Activated T-cell treated with anti-CD3 and anti-CD28 coated beads for 1 hour (primary cell): ENCODE data around the gene DHX34.
"Not testable (repeated sequence)": the region's sequence is repeated elsewhere in the genome, so short reads cannot be mapped to it uniquely, and the experiment has no call there.

Source experiments
- DNase-seq: peaks from one replicate; pipeline ENCODE4 v3.0.0-alpha.2; 2020; ENCODE audit warnings: low read depth

The DHX34 gene

DNA sequence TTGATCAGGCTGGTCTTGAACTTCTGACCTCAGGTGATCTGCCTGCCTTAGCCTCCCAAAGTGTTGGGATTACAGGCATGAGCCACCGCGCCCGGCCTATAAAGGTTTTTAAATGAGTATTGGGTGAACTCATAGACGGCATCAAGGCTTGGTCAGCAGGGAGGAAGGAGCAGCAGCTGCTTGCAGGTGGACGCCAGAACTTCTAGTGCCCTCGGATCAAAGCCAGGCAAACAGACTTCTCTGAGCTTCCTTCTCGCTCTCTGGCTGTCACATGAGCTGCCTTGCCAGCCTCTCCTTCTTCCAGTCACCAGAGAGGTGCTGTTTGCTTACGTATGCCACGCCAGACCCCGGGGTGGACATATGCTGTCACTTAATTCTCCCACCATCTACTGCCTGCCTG is 16.3 kb downstream of the DHX34 start:
- not testable (repeated sequence) for DNase-seq

DNA sequence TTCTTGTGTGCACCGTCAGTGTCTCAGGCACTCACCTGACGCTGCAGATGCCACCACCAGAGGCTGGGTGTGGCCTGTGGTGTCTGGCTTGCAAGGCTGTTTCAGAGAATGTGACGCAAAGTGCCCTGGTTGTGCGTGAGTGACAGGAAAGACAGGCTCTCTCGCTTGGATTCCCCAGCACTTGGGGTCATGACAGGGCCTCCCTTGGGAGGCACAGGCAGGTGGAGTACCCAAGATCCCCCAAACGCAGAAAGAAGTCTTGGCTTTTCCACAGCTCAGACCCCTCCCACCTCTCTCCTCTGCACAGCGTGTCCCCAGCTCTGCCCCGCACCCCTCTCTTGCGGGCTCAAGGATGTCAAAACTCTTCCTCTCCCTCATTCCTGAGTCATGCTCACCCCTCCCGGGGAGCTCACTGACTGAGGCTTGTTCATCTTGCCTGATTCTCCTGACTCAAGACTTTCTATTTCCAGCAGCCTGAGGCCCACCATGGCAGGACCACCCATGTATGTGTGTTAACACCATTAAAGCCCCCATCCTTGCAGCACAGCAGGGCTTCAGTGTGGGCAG is 21.0 kb downstream of the DHX34 start:
- DNase-seq, result no peak

GRCh38 chr19:47371261-47371660 is 22.1 kb downstream of the DHX34 start:
- no peak for DNase-seq

- no peak for DNase-seq
These were observed 23.5 kb downstream of the DHX34 start for GRCh38 chr19:47372603-47373002.

DNA sequence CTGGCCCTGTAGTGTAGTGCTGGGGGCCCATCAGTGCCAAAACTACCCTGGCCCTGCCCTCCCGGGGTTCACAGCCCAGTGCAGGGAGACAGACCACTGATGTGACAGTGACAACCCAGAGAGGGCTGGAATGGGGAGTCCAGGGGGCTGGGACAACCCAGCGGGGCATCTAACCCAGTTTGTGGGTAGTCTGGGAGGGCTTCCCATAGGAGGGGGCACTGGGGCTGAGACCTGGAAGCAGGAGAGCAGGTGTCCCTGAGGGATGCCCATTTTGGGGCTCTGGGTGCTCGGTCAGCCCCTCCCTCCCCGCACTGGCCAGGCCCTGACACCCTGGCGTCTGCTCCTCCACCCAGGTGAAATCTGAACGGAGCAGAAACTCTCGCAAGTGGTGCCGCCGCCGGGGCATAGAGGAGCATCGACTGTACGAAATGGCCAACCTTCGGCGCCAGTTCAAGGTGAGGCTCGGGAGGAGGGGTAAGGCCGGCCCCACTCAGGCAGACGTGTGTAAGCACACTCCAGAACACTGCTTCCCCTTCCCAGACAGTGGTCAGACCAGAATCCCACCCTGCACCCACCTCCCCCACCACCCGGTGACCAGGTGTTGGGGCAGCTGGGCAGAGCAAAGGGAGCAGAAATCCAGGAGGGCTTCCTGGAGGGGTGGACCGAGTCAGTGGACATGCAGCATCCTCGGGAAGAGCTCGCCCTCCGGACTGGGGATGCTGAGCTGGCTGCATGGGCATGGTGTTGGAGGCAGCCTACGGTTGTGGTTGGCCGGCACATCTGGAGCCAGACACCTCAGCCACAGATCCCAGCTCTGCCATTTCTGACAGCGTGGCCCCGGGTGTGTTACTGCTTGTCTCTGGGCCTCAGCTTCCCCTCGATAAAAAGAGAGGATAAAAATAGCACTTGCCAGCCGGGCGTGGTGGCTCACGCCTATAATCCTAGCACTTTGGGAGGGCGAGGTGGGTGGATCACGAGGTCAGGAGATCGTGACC is 24.4 kb downstream of the DHX34 start:
- no peak for DNase-seq

GRCh38 chr19:47374876-47375693 is 26.0 kb downstream of the DHX34 start:
- DNase-seq, result no peak

DNA sequence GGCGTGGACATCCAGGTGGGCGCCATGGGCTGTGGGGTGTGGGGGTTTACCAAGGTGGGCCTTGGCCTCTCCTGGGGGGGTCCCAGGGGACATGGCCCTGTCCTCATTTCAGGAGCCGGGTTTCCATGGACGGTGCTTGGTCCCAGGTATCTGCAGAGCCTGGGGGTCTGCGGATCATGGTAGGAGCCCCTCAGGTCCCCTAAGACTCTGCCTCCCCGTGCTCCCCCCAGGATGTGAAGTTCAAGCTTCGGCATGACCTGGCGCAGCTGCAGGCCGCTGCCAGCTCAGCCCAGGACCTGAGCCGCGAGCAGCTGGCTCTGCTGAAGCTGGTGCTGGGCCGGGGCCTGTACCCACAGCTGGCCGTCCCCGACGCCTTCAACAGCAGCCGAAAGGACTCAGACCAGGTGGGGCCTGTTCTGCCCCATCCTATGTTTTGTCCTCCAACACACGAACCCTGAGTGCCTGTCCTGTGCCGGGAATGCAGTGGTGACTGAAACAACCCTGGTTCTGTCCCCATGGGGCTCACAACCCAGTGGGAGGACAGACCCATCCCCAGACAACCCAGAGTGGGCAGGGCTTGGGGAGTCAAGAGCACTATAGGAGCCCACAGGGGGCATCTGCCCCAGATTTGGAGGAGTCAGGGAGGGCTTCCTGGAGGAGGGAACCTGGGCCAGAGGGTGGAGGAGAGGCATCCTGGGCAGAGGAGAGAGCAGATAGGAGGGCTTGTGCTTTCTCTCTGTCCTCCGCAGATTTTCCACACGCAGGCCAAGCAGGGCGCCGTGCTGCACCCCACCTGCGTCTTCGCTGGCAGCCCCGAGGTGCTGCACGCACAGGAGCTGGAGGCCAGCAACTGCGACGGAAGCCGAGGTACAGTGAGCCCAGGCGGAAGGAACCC is 26.8 kb downstream of the DHX34 start:
- no peak for DNase-seq

- no peak for DNase-seq
These were observed 27.6 kb downstream of the DHX34 start for GRCh38 chr19:47376589-47377144.

DNA sequence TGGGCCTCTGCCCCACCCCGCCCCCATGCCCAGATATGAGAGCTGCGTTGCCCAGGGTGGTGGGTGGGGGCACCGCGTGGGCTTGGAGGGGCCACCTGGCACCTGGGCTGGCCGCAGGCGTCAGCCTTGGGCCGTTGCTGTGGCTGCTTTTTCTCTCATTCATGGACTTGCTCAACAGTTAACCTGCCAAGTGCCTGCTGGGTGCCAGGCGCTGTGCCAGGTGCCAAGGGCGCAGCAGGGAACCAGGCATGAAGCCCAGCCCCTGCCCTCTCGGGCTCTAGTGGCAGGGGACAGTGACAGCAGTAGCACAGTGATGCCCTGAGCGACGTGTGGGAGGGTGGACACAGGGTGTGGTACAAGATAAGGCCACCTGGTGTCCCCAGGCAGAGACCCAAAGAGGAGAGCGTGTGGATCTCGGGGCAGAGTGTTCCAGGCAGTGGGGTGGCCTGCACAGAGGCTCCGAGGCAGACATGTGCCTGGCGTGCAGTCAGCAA is 28.1 kb downstream of the DHX34 start:
- no peak for DNase-seq

DNA sequence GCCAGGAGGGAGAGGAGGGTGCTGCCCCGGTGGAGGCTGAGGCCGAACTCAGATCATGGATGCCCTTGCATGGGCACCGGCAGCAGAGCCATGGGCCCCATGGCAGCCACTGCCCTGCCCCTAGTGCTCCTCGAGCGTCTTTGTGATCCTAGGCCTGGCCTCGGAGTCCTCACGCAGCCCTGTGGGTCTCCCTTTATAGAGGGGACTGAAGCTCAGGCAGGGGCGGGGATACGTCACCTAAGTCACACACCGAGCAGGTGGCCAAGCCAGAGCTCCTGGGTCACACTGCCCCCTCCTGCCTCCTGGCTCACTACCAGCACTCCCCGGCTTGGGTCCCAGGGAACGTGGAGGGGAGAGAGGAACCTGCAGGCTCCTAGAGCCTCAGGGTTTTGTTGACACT is 28.7 kb downstream of the DHX34 start:
- no peak for DNase-seq

GRCh38 chr19:47378246-47378645 is 29.1 kb downstream of the DHX34 start:
- DNase-seq, result no peak

GRCh38 chr19:47379381-47379938 is 30.3 kb downstream of the DHX34 start:
- no peak for DNase-seq

DNA sequence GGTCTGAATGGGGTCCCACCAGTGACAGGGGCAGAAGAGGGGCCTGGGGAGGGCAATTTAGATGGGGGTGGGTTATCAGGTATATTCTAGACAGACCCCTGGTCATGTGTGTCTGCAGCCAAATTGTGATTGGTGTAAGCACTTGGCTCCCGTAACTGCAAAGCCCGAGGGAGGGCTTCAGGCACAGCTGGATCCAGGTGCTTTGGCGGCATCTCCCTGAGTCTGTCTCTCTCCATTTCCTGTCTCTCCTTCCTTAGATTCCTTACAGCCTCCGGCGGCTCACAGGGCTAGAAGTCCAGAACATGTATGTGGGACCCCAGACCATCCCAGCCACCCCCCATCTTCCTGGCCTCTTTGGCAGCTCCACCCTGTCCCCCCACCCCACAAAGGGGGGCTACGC is 31.4 kb downstream of the DHX34 start:
- no peak for DNase-seq

- no peak for DNase-seq
These were observed 32.0 kb downstream of the DHX34 start for GRCh38 chr19:47381121-47381520.

DNA sequence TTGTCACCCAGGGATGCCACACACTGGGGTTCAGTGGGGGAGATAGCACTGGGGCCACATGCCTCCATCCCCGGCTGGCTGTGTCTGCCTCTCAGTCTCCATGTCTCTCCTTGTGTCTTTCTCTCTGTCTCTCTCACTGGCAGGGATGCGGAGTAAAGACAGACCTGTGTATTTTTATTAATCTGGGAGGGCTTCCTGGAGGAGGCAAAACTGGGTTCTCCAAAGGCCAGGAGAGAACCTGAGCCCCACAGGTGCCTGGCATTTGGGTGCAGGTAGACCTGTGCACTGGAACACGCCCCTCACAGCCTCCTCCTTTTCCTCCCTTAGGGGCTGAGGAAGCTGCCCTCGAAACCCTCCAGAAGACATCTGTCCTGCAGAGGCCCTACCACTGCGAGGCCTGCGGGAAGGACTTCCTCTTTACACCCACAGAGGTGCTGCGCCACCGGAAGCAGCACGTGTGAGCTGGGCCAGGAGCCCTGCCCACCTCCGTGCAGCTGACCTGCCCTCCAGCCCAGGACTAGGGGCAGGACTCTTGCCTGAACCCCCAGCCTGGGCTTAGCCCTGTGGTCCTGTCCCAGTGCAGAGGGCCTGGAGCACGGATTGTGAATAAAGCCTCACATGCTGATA is 32.7 kb downstream of the DHX34 start:
- DNase-seq, result no peak

DNA sequence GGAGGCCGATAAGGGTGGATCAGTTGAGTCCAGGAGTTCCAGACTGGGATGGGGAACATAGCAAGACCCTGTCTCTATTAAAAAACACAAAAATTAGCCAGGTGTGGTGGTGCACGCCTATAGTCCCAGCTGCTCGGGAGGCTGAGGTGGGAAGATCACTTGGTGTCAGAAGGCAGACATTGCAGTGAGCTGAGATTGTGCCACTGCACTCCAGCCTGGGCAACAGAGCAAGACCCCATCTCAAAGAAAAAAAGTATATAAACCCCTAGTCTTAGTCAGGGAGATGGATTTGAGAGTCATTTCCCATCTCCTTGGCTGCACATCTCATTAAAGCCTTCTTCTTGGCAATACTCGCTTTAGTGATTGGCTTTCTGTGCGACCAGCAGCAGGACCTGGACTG is 34.8 kb downstream of the DHX34 start:
- not testable (repeated sequence) for DNase-seq

DNA sequence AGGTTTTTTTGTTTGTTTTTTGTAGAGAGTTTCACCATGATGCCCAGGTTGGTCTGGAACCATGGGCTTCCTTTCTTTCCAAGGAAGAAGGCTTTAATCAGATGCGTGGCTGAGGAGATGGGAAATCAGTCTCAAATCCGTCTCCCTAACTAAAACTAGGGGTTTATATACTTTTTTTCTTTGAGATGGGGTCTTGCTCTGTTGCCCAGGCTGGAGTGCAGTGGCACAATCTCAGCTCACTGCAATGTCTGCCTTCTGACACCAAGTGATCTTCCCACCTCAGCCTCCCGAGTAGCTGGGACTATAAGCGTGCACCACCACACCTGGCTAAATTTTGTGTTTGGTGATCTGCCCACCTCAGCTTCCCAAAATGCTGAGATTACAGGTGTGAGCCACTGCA is 35.4 kb downstream of the DHX34 start:
- DNase-seq, result not testable (repeated sequence)

DNA sequence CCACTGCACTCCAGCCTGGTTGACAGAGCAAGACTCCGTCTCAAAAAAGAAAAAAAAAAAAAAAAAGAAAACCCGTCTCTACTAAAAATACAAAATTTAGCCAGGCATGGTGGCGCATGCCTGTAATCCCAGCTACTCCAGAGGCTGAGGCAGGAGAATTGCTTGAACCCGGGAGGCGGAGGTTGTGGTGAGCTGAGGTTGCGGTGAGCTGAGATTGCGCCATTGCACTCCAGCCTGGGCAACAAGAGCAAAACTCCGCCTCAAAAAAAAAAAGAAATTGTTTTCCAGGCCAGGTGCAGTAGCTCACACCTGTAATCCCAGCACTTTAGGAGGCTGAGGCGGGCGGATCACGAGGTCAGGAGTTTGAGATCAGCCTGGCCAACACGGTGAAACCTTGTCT is 37.5 kb downstream of the DHX34 start:
- not testable (repeated sequence) for DNase-seq

DNA sequence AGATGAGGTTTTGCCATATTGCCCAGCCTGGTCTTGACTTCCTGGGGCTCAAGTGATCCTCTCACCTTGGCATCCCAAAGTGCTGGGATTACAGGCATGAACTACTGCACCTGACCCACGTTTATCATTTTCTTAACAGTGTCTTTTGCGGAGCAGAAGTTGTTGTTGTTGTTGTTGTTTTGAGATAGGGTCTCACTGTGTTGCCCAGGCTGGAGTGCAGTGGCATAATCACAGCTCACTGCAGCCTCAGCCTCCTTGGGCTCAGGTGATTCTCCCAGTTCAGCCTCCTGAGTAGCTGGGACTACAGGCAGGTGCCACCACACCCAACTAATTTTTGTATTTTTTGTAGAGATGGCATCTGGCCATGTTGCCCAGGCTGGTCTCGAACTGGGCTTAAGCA is 38.5 kb downstream of the DHX34 start:
- DNase-seq, result not testable (repeated sequence)

- DNase-seq, result not testable (repeated sequence)
These were observed 39.6 kb downstream of the DHX34 start for GRCh38 chr19:47388721-47389120.
